Bronchial epithelial cell (primary cell): ENCODE measurements around the gene CAMK2D. TPM values are rescaled to one million over a fixed set of nuclear protein-coding genes. Genes with fewer than 3 reads are reported as not detected.

Experiments
- DNase-seq: peaks from one replicate; pipeline ENCODE4 v3.0.0-alpha.2; 2010; ENCODE audit warnings: low read depth
- FAIRE-seq: peaks from 2 replicates; lab custom pipeline; 2011; peaks lifted over from hg19 to GRCh38; lab: Jason Lieb, UNC
- H3K27me3 ChIP-seq: 2 replicates; pipeline ENCODE4 v1.5.1; 2011; ENCODE audit warnings: low read length; ENCODE audit not compliant: control insufficient read depth, insufficient read depth
- H3K36me3 ChIP-seq: 2 replicates; pipeline ENCODE4 v1.5.1; 2011; ENCODE audit warnings: low read length; ENCODE audit not compliant: control insufficient read depth, insufficient read depth
- H3K4me3 ChIP-seq: 2 replicates; pipeline ENCODE4 v1.5.1; 2011; ENCODE audit warnings: mild to moderate bottlenecking, low read depth, low read length, control low read depth
- CTCF ChIP-seq: IDR thresholded peaks from 2 replicates; pipeline ENCODE4 v1.5.1; 2011; ENCODE audit warnings: mild to moderate bottlenecking, moderate library complexity, low read length, control low read depth, inconsistent platforms; ENCODE audit not compliant: insufficient read depth, severe bottlenecking
- total RNA-seq: library from RNA; depleted of rRNA; stranded (reverse); fragments of >200 nt; gene quantifications from 2 replicates; pipeline ENCODE4 v1.2.1, GENCODE V29; 2014

Gene CAMK2D
- total RNA-seq, 1 donor from 2014 or later, result 50.8 TPM

GRCh38 chr4:113434247-113434587, 327.3 kb downstream of the CAMK2D start:
- no peaks in the 10 kb centered on the region for H3K36me3 ChIP-seq
- H3K27me3 ChIP-seq, result no peaks in the 10 kb centered on the region
- TF ChIP-seq CTCF, result no peak
- no peak overlapping the region for H3K4me3 ChIP-seq
- DNase-seq, result peak; percentile 29
- FAIRE-seq, result no peak

GRCh38 chr4:113433536-113434246, 327.8 kb downstream of the CAMK2D start:
- FAIRE-seq (no peak), DNase-seq (no peak)
- H3K36me3 ChIP-seq, result no peaks in the 10 kb centered on the region
- H3K27me3 ChIP-seq, result no peaks in the 10 kb centered on the region
- no peak overlapping the region for H3K4me3 ChIP-seq
- TF ChIP-seq CTCF, result no peak

GRCh38 chr4:113433116-113433515, 328.4 kb downstream of the CAMK2D start:
- no peak for TF ChIP-seq CTCF
- Histone ChIP-seq H3K4me3 (no peak overlapping the region), H3K36me3 (no peaks in the 10 kb centered on the region), H3K27me3 (no peaks in the 10 kb centered on the region)
- FAIRE-seq, result no peak
- no peak for DNase-seq

- Histone ChIP-seq H3K36me3 (no peaks in the 10 kb centered on the region), H3K27me3 (no peaks in the 10 kb centered on the region), H3K4me3 (no peak overlapping the region)
- no peak for DNase-seq
- no peak for FAIRE-seq
- TF ChIP-seq CTCF, result no peak
Observed at GRCh38 chr4:113423631-113424030, 337.9 kb downstream of the CAMK2D start.

GRCh38 chr4:113420938-113421337, 340.6 kb downstream of the CAMK2D start:
- H3K4me3 ChIP-seq, result no peak overlapping the region
- no peak for FAIRE-seq
- no peak for TF ChIP-seq CTCF

GRCh38 chr4:113419631-113420030, 341.9 kb downstream of the CAMK2D start:
- TF ChIP-seq CTCF, result no peak
- H3K27me3 ChIP-seq, result no peaks in the 10 kb centered on the region
- no peak overlapping the region for H3K4me3 ChIP-seq
- H3K36me3 ChIP-seq, result no peaks in the 10 kb centered on the region
- DNase-seq (peak; percentile 59), FAIRE-seq (no peak)

More at GRCh38 chr4:113420938-113421337, 340.6 kb downstream of the CAMK2D start:
- H3K36me3 ChIP-seq, result no peaks in the 10 kb centered on the region
- DNase-seq, result no peak
- no peaks in the 10 kb centered on the region for H3K27me3 ChIP-seq
